Tibial artery (tissue), 4 donors: ENCODE data around the gene PBX1.

Source experiments
- DNase-seq, 2 donors: peaks; one replicate each; pipeline ENCODE4 v3.0.0-alpha.2; 2019
- H3K27ac ChIP-seq, 2 donors: fragments of 200-600 bp; sonication (generic) in 1 of 2; 1 replicate in 1 of 2; 2 replicates in 1 of 2; pipeline ENCODE4 v1.5.1; 2018 to 2019; ENCODE audit warnings: mild to moderate bottlenecking in 1 of 2
- H3K27me3 ChIP-seq, 2 donors: fragments of 200-600 bp; sonication (generic) in 1 of 2; one replicate each; pipeline versions ENCODE4 v1.5.1 to v1.6.0; 2016 to 2019
- H3K36me3 ChIP-seq, 3 donors: fragments of 200-600 bp; sonication (generic) in 2 of 3; one replicate each; pipeline ENCODE4 v1.5.1; 2016 to 2019; ENCODE audit warnings: mild to moderate bottlenecking in 2 of 3
- H3K4me1 ChIP-seq, 4 donors: fragments of 200-600 bp; sonication (generic) in 2 of 4; 1 replicate in 3 of 4; 2 replicates in 1 of 4; pipeline ENCODE4 v1.5.1; 2016 to 2019
- H3K4me3 ChIP-seq, 2 donors: fragments of 200-600 bp; sonication (generic) in 1 of 2; 1 replicate in 1 of 2; 2 replicates in 1 of 2; pipeline ENCODE4 v1.5.1; 2018 to 2019; ENCODE audit warnings: mild to moderate bottlenecking in 2 of 2
- H3K9me3 ChIP-seq, 3 donors: fragments of 200-600 bp; sonication (generic) in 1 of 3; one replicate each; pipeline ENCODE4 v1.5.1; 2016 to 2019
- CTCF ChIP-seq, 2 experiments: fragments of 200-600 bp in 1 of 2; fragments of 450-650 bp in 1 of 2; IDR thresholded peaks; one replicate each; pipeline ENCODE4 v1.5.1; 2017 to 2019; ENCODE audit warnings: antibody characterized with exemption in 2 of 2, mild to moderate bottlenecking in 1 of 2, moderate library complexity in 1 of 2
- intact Hi-C: fragments of 100-400 bp; cut with DNase I; formaldehyde crosslinking; loops from one replicate; pipeline ENCODE4 v1.15.0; 2023; ENCODE audit warnings: low total_unique reads

Gene PBX1

DNA sequence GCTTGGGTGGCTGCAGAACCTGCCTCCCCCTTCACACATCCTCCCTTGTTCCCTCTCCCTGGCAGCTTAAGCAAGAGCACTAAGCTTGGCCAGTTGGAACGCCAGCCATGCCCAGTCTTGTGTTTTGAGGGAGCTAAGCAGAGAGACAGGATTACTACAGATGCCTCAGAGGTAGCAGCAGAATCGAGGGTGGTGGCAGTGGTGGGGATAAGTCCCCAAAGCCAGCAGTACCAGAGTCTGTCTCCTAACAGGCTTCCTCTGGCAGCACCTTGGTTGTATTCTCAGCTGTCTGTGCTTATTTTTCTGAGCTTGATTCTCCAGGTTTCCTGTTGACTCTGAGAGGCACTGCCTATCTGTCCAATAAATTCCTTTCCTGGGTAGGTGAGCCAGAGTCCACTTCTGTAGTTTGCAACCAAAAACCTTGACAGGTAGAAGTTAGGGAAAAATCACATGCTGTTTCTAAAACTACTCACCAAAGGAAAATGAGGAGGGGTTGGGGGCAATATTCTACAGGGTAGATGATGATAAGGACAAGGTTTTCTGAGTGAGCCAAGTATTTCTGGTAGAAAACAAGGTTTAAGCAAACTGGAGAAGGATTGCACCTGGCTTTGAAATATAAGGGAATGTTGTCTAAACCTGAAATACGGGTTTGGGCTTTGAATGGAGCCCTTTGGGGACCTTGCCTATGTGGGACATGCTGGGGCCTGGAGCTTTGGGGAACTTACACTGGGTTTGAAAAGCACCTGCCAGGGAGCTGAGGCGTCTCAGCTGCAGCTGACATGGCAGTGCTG is 100.8 kb downstream of the PBX1 start:
- no peak for TF ChIP-seq CTCF (IDR thresholded peaks at IDR 0.05)
- no peaks in the 10 kb centered on the region for H3K9me3 ChIP-seq
- peaks cover 0 to 23% (median 9%) of the 10 kb centered on the region in 4 donors for H3K4me1 ChIP-seq
- H3K27ac ChIP-seq = no peak overlapping the region
- intact Hi-C loops = no loop called here
- H3K4me3 ChIP-seq = no peak overlapping the region
- H3K36me3 ChIP-seq = no peaks in the 10 kb centered on the region
- H3K27me3 ChIP-seq = no peaks in the 10 kb centered on the region
- DNase-seq = no peak

- H3K27me3 ChIP-seq = no peaks in the 10 kb centered on the region
- intact Hi-C loops = no loop called here
- no peak for TF ChIP-seq CTCF (IDR thresholded peaks at IDR 0.05)
- no peaks in the 10 kb centered on the region for H3K9me3 ChIP-seq
- peaks cover 0 to 23% (median 12%) of the 10 kb centered on the region in 4 donors for H3K4me1 ChIP-seq
- H3K27ac ChIP-seq = no peak overlapping the region
- no peaks in the 10 kb centered on the region for H3K36me3 ChIP-seq
- no peak overlapping the region for H3K4me3 ChIP-seq
- no peak for DNase-seq
These were observed 101.4 kb downstream of the PBX1 start for GRCh38 chr1:164660412-164660772.

- intact Hi-C loops = no loop called here
- no peak for DNase-seq
- H3K27me3 ChIP-seq = no peaks in the 10 kb centered on the region
- no peak overlapping the region for H3K4me3 ChIP-seq
- TF ChIP-seq CTCF (IDR thresholded peaks at IDR 0.05) = no peak
- H3K9me3 ChIP-seq = no peaks in the 10 kb centered on the region
- H3K36me3 ChIP-seq = no peaks in the 10 kb centered on the region
- peaks cover 0 to 26% (median 12%) of the 10 kb centered on the region in 4 donors for H3K4me1 ChIP-seq
- H3K27ac ChIP-seq = no peak overlapping the region
These were observed 101.8 kb downstream of the PBX1 start for GRCh38 chr1:164660775-164661174.

DNA sequence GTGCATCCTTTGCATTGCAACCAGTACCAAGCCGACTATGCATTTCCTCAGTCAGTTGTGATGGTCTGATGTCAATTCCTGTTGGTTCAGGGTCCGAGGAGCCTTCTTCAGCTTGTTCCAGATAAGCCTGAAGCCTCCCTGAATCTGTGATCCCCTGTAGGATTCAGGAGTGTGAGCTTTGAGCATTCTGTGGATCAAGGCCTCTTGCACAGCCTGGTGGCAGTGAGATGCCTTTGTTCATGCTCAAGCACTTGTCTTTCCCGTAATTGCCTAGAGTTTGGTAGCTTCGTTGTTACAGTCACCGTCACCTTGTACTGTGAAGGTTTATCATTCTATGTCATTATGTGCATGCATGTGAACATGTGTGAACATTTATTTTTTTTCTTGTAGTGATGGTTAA is 103.5 kb downstream of the PBX1 start:
- no peak for DNase-seq
- Histone ChIP-seq H3K36me3 (no peaks in the 10 kb centered on the region), H3K27ac (no peak overlapping the region), H3K27me3 (no peaks in the 10 kb centered on the region), H3K4me3 (no peak overlapping the region), H3K9me3 (no peaks in the 10 kb centered on the region), H3K4me1 (peaks cover 0 to 26% (median 12%) of the 10 kb centered on the region in 4 donors)
- intact Hi-C loops = no loop called here
- TF ChIP-seq CTCF (IDR thresholded peaks at IDR 0.05) = no peak

DNA sequence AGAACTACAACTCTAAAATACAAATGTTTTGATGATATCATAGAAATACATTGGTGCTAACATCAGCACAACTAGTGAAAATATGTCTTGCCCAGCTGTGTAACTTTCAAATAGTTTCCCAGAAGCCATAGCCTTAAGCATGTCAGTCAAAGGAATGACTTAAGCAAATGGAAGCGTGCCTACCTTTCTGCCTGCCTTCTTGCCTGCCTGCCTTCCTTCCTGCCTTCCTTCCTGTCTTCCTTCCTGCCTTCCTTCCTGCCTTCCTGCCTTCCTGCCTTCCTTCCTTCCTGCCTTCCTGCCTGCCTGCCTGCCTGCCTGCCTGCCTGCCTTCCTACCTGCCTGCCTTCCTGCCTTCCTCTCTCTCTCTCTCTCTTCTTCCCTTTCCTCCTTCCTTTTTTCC is 104.0 kb downstream of the PBX1 start:
- TF ChIP-seq CTCF (IDR thresholded peaks at IDR 0.05) = no peak
- Histone ChIP-seq H3K4me1 (peaks cover 0 to 26% (median 12%) of the 10 kb centered on the region in 4 donors), H3K27me3 (no peaks in the 10 kb centered on the region), H3K4me3 (no peak overlapping the region), H3K36me3 (no peaks in the 10 kb centered on the region), H3K27ac (no peak overlapping the region), H3K9me3 (no peaks in the 10 kb centered on the region)
- intact Hi-C loops = no loop called here
- no peak for DNase-seq
